Measurements from ENCODE around the gene ALPL. TPM values are rescaled to one million over a fixed set of nuclear protein-coding genes. Genes with fewer than 3 reads are reported as not detected.

Gene ALPL
- total and polyA plus RNA-seq, 9 donors: 1.2 to 9.2 (median 3.8) TPM

GRCh38 chr1:21560916-21561638, 51.9 kb downstream of the ALPL start:
- intact Hi-C loops (cut with DNase I): no loop called here
- H3K36me3 ChIP-seq: no peaks in the 10 kb centered on the region
- H3K4me3 ChIP-seq: no peak overlapping the region
- WGBS, 3 donors: 89 to 94% (median 93%) methylated on average over 12 of the region's 12 CpGs
- H3K9me3 ChIP-seq: no peaks in the 10 kb centered on the region
- DNase-seq: no peak
- no peaks in the 10 kb centered on the region for H3K27me3 ChIP-seq
- no peaks in the 10 kb centered on the region for H3K4me1 ChIP-seq (ENCODE audit: insufficient read depth)
- H3K27ac ChIP-seq: no peak overlapping the region
- TF ChIP-seq POLR2A (IDR thresholded peaks at IDR 0.05) (no peak), CTCF (IDR thresholded peaks at IDR 0.05) (no peak), EP300 (IDR thresholded peaks at IDR 0.05) (no peak)

- no peak overlapping the region for H3K27ac ChIP-seq
- H3K36me3 ChIP-seq: no peaks in the 10 kb centered on the region
- no peaks in the 10 kb centered on the region for H3K9me3 ChIP-seq
- DNase-seq: no peak
- 86 to 92% (median 91%) methylated on average over 15 of the region's 15 CpGs for WGBS, 3 donors
- H3K4me1 ChIP-seq (ENCODE audit: insufficient read depth): no peaks in the 10 kb centered on the region
- no peaks in the 10 kb centered on the region for H3K27me3 ChIP-seq
- intact Hi-C loops (cut with DNase I): no loop called here
- H3K4me3 ChIP-seq: no peak overlapping the region
- no peak for TF ChIP-seq EP300 (IDR thresholded peaks at IDR 0.05)
- TF ChIP-seq POLR2A (IDR thresholded peaks at IDR 0.05): no peak
- TF ChIP-seq CTCF (IDR thresholded peaks at IDR 0.05): no peak
Observed at GRCh38 chr1:21562896-21563295, 53.7 kb downstream of the ALPL start.

- TF ChIP-seq CTCF (IDR thresholded peaks at IDR 0.05) (no peak), POLR2A (IDR thresholded peaks at IDR 0.05) (no peak), EP300 (IDR thresholded peaks at IDR 0.05) (no peak)
- 89 to 95% (median 91%) methylated on average over 16 to 17 of the region's 17 CpGs for WGBS, 3 donors
- Histone ChIP-seq H3K4me1 (ENCODE audit: insufficient read depth) (no peaks in the 10 kb centered on the region), H3K36me3 (no peaks in the 10 kb centered on the region), H3K27me3 (no peaks in the 10 kb centered on the region), H3K4me3 (no peak overlapping the region), H3K27ac (no peak overlapping the region), H3K9me3 (no peaks in the 10 kb centered on the region)
- no peak for DNase-seq
- intact Hi-C loops (cut with DNase I): no loop called here
Observed at GRCh38 chr1:21563971-21564370, 54.7 kb downstream of the ALPL start.

- DNase-seq: no peak
- no peaks in the 10 kb centered on the region for H3K27me3 ChIP-seq
- TF ChIP-seq EP300 (IDR thresholded peaks at IDR 0.05) (no peak), POLR2A (IDR thresholded peaks at IDR 0.05) (no peak), CTCF (IDR thresholded peaks at IDR 0.05) (no peak)
- no peaks in the 10 kb centered on the region for H3K36me3 ChIP-seq
- WGBS, 3 donors: 89 to 92% (median 90%) methylated on average over 14 of the region's 14 CpGs
- intact Hi-C loops (cut with DNase I): no loop called here
- no peaks in the 10 kb centered on the region for H3K9me3 ChIP-seq
- H3K27ac ChIP-seq: no peak overlapping the region
- no peaks in the 10 kb centered on the region for H3K4me1 ChIP-seq (ENCODE audit: insufficient read depth)
- H3K4me3 ChIP-seq: no peak overlapping the region
Observed at GRCh38 chr1:21564521-21565095, 55.4 kb downstream of the ALPL start.

Measured in ovary (tissue), 9 donors.